ENCODE measurements around the gene UBE2Q2. TPM values are rescaled to one million over a fixed set of nuclear protein-coding genes. Genes with fewer than 3 reads are reported as not detected.

UBE2Q2 gene
- total and polyA plus RNA-seq, 9 of the 15 experiments (the other 6 are each of a cell fraction or from before 2014, with no cell fraction given): 6.2 to 24.0 (median 16.2) TPM

- BruUV-seq (replicated peaks): no TSS peak
- Histone ChIP-seq H3K79me2 (ENCODE audit: control insufficient read depth, insufficient read depth, low read length) (no peaks in the 10 kb centered on the region), H4K20me1 (replicated peaks; ENCODE audit: control insufficient read depth, insufficient read depth, low read length) (no peaks in the 10 kb centered on the region), H3K4me1 (replicated peaks in 1 of 2; ENCODE audit: control insufficient read depth in 2 of 2, insufficient read depth in 2 of 2, low read length in 2 of 2) (peaks cover 0 to 3% of the 10 kb centered on the region in 2 experiments; a peak in 2 of 5 replicates), H3K27me3 (ENCODE audit: control insufficient read depth in 2 of 2, insufficient read depth in 2 of 2, low read length in 2 of 2) (no peaks in the 10 kb centered on the region), H2AFZ (ENCODE audit: low read depth, low read length) (peak overlapping the region; percentile 81; the same call in 1 of the 2 replicates), H3K9me1 (ENCODE audit: control insufficient read depth, insufficient read depth, low read length) (no peaks in the 10 kb centered on the region), H3K36me3 (ENCODE audit: control insufficient read depth, insufficient read depth, low read length) (no peaks in the 10 kb centered on the region), H3K9ac (ENCODE audit: insufficient read depth in 1 of 2, low read depth in 2 of 2, low read length in 2 of 2) (peak overlapping the region in 1 of 2 experiments; percentile 72; a peak in 1 of 4 replicates), H3K27ac (ENCODE audit: extremely low read depth, low read depth, low read length) (no peak overlapping the region), H3K9me3 (replicated peaks; ENCODE audit: control insufficient read depth, insufficient read depth, low read depth, low read length) (0 out of 2 replicates have a peak, but pooled peaks cover 2% of the 10 kb centered on the region), H3K4me2 (ENCODE audit: insufficient read depth, low read length) (no peak overlapping the region), H3K4me3 (no peak overlapping the region)
- FAIRE-seq (peak; percentile 35), ATAC-seq (peak; percentile 85), DNase-seq (ENCODE audit: extremely low read depth in 1 of 4, low spot score in 3 of 4) (peak in 1 of 4 experiments; percentile 52)
- POLR2A ChIA-PET: interaction anchor here (0.6 to 2.3 kb wide), 3 partner anchors 17 to 409 kb away, joined by 3 to 10 read pairs (median 6); partner anchors contain the start of gene UBE2Q2
- intact Hi-C loops (cut with micrococcal nuclease) (loop anchor here (5.0 to 10.0 kb wide), 2 partner anchors 88 to 240 kb away; partner anchors contain the start of genes FBXO22 and TMEM266), in situ Hi-C loops (cut with MboI) (loop anchor here (5.0 to 10.0 kb wide), 2 partner anchors 108 to 330 kb away; no protein-coding TSS in a partner anchor)
- CTCF ChIA-PET (ENCODE audit: low intra/inter-chr PET ratio): interaction anchor here (1.3 kb wide), 1 partner anchor 107 kb away, joined by 3 read pairs; no protein-coding TSS in a partner anchor
- WGBS (ENCODE audit: insufficient coverage, low coverage, missing lambda C conversion rate): 71% methylated on average over 5 of the region's 5 CpGs
- TF ChIP-seq AFF4 (CRISPR knock-in tag; IDR thresholded peaks at IDR 0.05): no peak
- TF ChIP-seq MEIS2 (IDR thresholded peaks at IDR 0.05; ENCODE audit: partially characterized antibody): peak; percentile 53
- no peak for TF ChIP-seq THRAP3 (IDR thresholded peaks at IDR 0.05; ENCODE audit: borderline replicate concordance)
- TF ChIP-seq AFF1 (IDR thresholded peaks at IDR 0.05; ENCODE audit: low read depth in 1 of 2, partially characterized antibody in 2 of 2): no peak
- TF ChIP-seq FOXJ3 (CRISPR knock-in tag; IDR thresholded peaks at IDR 0.05): no peak
- TF ChIP-seq CHD4 (IDR thresholded peaks at IDR 0.05; ENCODE audit: insufficient read depth, insufficient replicate concordance, low read depth, low read length, poor library complexity, severe bottlenecking): no peak
- TF ChIP-seq SETDB1 (IDR thresholded peaks at IDR 0.05; ENCODE audit: low read length): no peak
- TF ChIP-seq NCOA4 (IDR thresholded peaks at IDR 0.05; ENCODE audit: partially characterized antibody): no peak
- no peak for TF ChIP-seq ZNF384 (IDR thresholded peaks at IDR 0.05; ENCODE audit: low read depth, low read length)
- TF ChIP-seq ELF2 (CRISPR knock-in tag; IDR thresholded peaks at IDR 0.05): no peak
- TF ChIP-seq E2F8 (IDR thresholded peaks at IDR 0.05; ENCODE audit: low read depth, partially characterized antibody): no peak
These were observed 28.5 kb upstream of the UBE2Q2 start for GRCh38 chr15:75814794-75815193.

All from K562 (cell line).